NCI-H748 (cell line): ENCODE data around the gene PDIA2.

Source experiments
- DNase-seq: peaks from one replicate; lab custom pipeline; 2025; ENCODE audit not compliant: unreplicated experiment; lab: John Stamatoyannopoulos, UW

PDIA2 gene

GRCh38 chr16:280005-280460 is 2.9 kb upstream of the PDIA2 start:
- DNase-seq = no peak

- peak; percentile 20 for DNase-seq
Observed at GRCh38 chr16:280552-280951, 2.4 kb upstream of the PDIA2 start, which contains the start of gene ARHGDIG. TSS of gene ARHGDIG (plus strand) at chr16:280591. CDS start at chr16:280681, 90 bp downstream.

DNA sequence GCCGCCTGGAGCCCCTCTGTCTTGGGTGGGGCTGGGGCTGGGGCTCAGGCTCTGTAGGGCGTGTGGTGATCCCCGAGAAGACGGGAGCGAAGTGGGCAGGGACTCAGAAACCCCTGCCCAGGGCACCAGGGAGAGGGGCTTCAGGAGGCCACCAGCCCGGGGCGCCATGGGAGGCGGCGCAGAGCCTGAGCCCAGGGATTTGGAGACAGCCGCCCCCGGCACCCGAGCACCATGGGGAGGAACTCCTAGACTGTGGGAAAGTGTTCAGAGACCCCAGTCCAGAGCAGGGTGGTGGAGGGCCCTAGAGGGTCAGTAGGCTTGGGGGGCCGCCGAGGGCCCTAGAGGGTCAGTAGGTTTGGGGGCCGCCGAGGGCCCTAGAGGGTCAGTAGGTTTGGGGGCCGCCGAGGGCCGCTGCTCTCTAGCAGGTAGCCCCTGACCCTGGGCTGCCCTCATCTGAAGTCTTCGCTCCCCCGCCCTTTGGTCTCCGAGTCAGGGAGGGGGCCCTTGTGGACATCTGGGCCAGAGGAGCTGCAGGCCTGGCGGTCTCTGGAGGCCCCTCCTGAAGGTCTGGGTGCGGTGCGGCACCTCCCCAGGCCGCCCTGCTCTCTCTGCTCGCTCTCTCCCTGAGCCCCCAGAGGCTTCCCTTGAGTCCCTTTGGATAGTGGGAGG is 1.8 kb upstream of the PDIA2 start:
- DNase-seq = no peak

GRCh38 chr16:281660-282255 is 1.2 kb upstream of the PDIA2 start:
- DNase-seq = no peak

DNA sequence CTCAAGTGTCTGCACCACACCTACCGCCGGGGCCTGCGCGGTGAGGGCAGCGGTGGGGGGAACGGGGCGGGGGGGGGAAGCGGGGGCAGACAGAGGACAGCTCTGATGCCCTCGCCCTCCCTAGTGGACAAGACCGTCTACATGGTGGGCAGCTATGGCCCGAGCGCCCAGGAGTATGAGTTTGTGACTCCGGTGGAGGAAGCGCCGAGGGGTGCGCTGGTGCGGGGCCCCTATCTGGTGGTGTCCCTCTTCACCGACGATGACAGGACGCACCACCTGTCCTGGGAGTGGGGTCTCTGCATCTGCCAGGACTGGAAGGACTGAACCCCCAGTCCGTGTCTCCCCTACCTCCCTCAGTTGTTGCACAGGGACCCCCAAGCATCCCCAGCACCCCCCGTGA is 473 bp upstream of the PDIA2 start:
- DNase-seq = no peak

- no peak for DNase-seq
Observed at GRCh38 chr16:284204-285120, 1.5 kb downstream of the PDIA2 start.

DNA sequence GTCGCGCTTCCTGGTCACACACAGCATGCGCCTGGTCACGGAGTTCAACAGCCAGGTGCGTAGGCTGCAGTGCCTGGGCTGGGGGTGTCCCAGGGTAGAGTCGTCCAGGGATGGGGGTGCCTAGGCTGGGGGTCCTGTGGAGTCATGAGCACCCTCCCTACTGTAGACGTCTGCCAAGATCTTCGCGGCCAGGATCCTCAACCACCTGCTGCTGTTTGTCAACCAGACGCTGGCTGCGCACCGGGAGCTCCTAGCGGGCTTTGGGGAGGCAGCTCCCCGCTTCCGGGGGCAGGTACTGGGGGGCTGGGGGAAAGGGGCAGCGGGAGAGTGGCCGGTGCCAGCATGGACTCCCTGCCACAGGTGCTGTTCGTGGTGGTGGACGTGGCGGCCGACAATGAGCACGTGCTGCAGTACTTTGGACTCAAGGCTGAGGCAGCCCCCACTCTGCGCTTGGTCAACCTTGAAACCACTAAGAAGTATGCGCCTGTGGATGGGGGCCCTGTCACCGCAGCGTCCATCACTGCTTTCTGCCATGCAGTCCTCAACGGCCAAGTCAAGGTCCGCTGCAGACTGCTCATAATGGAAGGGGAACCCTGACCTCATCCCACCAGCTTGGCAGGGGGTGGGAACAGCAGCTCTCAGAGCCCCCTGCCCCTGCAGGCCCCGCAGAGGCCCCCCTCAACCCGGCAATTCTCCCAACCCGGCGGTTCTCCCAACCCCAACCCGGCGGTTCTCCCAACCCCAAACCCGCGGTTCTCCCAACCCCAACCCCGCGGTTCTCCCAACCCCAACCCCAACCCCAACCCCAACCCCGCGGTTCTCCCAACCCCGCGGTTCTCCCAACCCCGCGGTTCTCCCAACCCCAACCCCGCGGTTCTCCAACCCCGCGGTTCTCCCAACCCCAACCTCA is 2.4 kb downstream of the PDIA2 start:
- no peak for DNase-seq

DNA sequence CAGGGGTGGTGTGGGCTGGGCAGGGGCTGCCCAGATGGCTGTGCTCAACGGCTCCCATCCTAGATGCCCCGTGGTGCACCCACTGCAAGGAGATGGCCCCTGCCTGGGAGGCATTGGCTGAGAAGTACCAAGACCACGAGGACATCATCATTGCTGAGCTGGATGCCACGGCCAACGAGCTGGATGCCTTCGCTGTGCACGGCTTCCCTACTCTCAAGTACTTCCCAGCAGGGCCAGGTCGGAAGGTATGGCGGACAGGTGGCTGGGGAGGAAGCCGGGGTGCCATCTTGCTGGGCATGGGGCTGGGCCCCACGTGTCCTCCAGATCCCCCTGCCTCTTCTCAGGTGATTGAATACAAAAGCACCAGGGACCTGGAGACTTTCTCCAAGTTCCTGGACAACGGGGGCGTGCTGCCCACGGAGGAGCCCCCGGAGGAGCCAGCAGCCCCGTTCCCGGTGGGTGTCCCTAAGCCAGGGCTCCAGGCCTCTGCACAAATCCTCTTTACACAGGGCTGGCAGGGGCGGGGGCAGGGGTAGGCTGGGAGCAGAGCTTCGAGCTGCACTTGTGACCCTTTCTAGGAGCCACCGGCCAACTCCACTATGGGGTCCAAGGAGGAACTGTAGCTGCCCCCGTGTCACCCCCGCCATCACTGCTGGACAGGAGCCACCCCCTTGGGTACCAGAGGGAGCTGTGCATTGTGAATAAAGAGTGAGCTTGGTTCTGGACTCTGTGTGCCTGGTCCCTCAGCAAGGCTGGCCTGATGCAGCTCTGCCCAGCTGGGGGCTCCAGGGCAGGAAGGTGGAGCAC is 3.7 kb downstream of the PDIA2 start:
- DNase-seq = no peak

DNA sequence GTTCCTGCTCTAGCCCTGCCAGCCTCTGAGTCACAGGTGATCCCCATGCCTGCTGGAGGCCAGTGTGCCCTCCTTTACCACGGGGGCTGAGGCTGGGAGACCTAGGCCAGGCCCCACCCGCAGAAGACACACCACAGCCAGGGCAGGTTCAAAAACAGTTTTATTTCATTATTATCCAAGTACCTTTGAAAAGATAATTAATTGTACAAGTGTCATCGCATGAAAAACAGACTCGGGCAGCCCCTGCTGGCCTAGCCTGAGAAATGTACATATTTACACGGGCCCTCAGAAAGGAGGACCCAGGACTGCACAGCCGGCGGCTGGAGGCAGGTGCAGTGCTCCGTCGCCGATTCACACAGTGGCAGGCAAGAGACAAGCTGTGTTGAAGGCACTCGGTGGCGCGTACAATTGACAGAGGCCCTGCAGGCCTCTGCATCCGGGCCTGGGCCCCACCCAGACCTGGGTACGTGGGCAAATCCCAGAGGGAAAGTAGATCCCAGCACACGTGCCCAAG is 4.4 kb downstream of the PDIA2 start:
- DNase-seq = peak; percentile 35

DNA sequence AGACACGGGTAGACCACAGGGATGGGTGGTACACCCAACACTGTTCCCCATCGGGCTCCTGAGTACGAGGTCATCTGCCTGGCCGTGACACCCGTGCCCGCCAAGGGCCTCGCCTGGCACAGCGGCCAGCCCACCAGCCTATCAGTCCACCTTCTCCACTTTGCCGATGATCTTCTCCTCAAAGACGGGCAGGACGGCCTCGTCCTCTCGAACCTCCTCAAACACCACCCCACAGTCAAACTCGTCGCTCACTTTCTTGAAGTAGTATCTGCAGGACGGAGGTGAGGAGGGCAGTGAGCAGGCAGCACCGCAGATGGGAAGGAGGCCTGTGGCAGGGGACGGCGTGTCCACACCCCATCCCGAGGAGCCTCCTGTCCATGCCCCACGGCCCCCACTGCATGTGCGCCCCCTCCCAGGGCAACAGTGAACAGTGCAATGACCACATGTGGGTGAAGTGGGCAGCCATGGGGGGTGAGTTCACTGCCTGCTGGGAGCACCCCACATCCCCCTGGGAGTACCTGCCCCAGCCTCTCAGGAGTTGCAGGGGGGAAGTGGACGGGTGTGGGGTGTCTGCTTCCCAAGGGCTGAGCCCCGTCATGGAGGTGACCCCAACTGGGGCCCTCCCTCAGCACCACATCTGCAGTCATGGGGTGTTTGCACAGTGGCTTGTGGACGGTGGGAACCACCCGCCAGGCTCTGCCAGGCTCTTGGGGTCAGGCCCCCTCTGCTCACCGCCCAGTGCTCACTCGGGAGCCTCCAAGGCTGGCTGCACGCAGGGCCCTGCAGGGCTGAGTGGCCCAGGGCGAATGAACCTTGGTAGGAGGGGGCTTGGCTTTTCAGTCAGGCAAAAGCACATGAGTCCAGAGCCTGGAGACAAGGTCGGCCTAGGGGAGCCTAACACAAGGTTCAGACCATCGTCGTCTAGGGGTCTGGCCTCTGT is 5.3 kb downstream of the PDIA2 start:
- DNase-seq = no peak

DNA sequence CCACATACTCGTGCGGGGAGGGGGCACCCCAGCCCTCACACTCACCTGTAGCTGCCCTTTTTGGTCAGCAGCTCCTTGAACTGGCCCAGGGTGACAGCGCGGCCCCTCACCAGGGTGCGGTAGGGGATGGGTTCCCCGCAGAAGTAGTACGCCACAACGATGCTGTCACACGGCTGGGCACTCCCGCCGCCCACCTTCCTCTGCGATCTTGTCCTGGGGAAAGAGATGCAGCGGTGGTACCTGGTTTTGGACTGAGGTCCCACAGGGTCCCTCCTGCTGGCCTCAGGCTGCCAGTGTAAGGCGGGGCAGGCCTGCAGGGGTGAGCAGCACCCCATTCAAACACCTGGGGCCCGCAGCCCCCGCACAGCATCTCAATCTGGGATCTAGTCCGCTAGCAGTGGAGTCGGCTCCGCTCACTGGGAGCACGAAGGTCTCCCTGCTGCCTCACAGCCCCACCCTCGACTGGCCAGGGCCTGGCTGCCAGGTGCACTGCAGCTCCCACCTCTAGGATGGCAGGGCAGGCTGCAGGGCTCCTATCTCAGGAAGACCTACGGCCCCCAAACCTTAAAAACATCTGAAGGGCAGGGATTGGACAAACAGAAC is 6.5 kb downstream of the PDIA2 start:
- no peak for DNase-seq

DNA sequence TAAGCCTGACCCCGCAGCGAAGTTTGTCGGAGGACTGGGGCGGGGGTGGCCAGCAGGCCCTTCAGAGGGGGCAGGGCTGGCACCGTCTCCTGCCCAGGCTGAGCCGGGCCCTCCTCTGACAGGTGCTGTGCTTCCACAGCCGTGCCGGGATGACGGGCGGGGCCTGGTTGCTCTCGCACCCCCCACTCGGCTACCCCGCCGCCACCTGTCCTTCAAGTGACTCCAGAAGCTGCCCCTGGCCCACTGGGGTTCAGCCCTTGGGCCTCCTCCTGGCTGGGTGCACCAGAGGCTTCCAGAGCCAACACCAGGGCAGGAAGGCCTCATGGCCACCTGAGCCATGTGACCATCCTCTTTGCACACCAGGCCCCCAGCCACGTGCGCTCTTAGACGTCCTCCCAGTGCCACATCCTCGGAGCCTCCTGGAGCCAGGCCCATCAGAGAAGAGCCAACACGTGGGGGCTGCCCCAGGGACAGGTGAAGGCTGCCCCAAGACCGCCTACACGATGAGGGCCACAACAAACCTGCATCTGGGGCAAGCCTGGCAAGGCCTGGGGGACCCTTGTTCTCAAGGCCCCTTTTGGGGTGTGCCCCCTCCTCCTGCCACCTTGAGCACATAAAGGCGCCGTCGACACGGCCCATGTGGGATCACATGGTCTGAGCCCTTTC is 7.2 kb downstream of the PDIA2 start:
- no peak for DNase-seq

GRCh38 chr16:290681-291405 is 7.9 kb downstream of the PDIA2 start:
- DNase-seq = no peak

DNA sequence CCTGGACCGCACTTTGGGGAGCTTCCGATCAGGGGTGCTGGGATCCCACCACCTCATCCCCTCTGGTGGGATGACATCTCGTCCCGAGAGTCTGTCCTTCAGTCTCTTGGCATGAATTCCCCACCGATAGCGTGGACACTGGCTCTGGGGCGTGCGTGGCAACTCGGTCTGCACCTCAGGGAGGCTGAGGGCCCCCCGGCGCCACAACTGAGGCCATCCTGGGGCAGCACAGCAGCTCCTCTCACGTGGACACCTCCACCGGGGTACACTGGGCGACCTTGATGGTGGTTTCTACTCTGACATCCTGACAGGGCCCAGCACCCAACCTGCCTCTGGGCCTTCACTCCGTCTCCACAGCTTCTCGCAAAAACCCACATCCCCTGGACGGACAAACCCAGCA is 8.6 kb downstream of the PDIA2 start:
- no peak for DNase-seq

DNA sequence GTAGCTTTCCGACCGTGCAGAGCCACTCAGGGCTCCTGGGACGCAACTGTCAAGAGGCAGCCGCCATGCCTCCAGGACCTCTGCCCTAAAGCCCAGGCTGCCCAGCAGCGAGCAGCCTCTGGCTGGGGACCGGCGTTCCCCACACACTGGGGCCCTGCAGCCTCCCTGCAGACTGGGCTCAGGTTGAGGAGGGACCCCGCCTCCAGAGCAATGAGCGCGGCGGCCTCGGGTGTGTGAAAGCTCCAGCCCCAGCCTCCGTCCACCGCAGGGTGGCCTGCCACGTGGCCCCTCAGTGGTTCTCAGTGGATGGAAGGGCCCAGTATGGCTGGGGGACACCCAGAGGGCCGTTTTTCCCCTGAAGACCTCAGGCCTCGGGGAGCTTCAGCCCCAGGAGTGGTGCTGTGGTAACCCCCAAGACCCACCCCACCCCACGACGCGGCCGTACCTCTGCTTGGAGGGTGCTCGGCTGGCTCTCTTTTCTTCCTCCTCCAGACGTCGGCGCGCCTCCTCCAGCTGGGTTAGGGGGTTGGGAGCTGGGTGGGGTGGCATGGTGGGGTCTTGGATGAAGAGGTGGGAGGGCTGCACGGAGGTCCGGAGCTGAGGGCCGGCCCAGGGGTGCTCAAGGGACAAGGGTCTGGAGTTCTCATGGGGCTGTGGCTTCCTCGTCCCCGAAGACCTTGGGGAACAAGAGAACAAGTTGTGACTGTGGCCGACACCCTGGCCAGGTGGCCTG is 10.2 kb downstream of the PDIA2 start:
- no peak for DNase-seq

- no peak for DNase-seq
Observed at GRCh38 chr16:296276-296675, 13.3 kb downstream of the PDIA2 start.
